HG03342 (cell line): ENCODE measurements around the gene ALG5.

Source experiments
- ATAC-seq: cut with Tn5 transposase; IDR thresholded peaks from one replicate; pipeline ENCODE4 v1.9.1; 2021; ENCODE audit warnings: mild to moderate bottlenecking, moderate library complexity; ENCODE audit not compliant: unreplicated experiment

The ALG5 gene

DNA sequence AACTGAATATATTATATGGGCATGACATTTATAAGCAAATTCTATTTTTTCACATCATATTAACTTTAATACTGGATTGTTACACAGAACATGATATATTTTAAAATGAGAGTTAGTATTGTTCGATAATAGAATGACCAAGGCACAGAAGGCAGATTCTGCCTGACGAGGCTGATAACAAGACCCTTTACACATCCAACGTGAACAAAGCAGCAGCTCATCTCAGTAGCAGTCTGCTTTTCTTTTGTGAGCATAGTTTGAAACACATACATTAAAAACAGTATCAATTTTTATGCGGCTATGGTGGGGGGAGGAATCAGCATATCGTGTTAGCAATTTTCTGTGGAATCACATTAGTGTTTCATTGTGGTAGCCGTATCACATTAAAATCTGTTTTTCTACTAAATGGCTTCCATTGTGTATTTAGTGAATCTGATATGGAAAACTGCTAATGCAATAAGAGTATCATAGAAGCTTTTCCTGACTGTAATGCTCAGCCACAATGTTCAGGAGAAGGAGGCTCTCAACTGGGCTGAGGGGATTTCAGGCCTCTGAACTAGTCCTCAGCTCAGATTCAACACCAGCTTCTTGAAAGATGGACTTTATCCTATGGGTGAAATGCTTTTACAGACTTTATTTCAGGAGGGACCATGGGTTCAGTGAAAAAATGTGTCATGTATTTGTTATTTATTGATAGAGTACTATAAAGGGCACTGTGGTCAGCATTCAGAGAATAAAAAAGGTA lies 83.1 kb downstream of the ALG5 start:
- ATAC-seq, result no peak

- ATAC-seq, result no peak
Observed at GRCh38 chr13:36915106-36915505, 84.0 kb downstream of the ALG5 start.

- no peak for ATAC-seq
Observed at GRCh38 chr13:36914648-36915047, 84.5 kb downstream of the ALG5 start.

DNA sequence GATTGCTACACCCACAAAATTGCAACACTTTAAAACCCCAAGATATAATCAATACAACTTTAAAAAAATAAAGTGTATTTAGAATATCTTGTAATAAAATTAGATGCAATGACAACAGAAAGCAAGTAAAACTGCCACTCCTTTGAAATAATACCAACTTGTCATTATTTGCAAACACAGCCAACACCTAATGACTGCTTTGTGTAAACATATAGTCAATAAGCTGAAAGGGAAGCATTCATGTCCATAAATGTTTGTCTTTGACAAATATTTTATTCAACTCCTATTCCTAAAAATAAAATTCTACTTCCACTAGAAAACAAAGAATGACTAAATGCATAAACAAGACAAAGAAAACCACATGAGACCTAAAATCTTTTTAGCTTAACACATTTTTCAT lies 85.7 kb downstream of the ALG5 start:
- no peak for ATAC-seq

DNA sequence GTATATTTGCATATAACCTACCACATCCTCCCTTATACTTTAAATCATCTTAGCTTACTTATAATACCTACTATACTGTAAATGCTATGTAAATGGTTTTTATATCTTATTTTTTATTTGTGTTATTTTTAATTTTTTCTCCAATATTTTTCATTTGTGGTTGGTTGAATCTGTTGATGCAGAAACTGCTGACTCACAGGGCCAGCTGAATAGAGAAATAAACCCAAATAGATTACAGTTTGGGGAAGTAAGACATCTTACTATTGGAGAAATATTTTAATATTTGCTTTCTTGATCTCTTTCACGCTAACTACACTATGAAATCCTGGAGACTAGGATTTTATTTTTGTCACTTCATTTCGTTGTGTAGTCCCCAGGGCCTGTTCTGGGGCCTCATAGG lies 86.2 kb downstream of the ALG5 start:
- ATAC-seq, result no peak

DNA sequence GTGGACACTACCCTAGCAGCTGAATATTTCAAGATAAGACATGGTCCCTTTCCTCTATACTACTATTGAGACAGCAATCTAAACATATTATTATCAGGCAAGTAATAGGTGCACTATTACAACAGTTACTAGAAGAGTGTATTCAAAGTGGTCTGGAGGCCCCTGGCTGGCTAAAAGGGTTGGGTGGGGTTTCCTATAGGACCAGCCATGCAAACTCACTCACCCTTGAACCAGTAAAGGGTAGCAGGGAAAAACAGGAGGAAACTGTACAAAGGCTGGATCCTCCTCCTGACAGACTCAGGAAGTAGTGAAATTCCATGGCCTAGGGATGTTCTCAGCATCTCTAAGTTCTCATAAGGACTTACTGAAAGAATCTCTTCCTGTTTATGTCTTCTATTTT lies 86.8 kb downstream of the ALG5 start:
- ATAC-seq, result no peak

GRCh38 chr13:36910545-36910944 lies 88.6 kb downstream of the ALG5 start:
- no peak for ATAC-seq

- ATAC-seq, result no peak
Observed at GRCh38 chr13:36907821-36908220, 91.3 kb downstream of the ALG5 start.

DNA sequence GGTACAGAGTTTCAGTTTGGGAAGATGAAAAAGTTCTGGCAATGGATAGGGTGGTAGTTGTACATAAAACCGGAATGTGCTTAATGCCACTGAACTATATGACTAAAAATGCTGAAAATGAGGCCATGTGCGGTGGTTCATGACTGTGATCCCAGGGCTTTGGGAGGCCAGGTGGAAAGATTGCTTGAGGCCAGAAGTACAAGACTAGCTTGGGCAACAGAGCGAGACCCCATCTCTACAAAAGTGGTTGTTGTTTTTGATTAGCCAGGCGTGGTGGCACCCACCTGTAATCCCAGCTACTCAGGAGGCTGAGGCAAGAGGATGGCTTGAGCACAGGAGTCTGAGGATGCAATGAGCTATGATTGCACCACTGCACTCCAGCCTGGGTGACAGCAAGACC lies 91.9 kb downstream of the ALG5 start:
- no peak for ATAC-seq

- ATAC-seq, result no peak
Observed at GRCh38 chr13:36905944-36906343, 93.2 kb downstream of the ALG5 start.

GRCh38 chr13:36903925-36904595 lies 95.1 kb downstream of the ALG5 start:
- no peak for ATAC-seq
